K562 (cell line): ENCODE results near the gene SLC16A4. TPM values are rescaled to one million over a fixed set of nuclear protein-coding genes. Genes with fewer than 3 reads are reported as not detected.

ENCODE experiments used
- CEBPG ChIP-seq, 3 experiments: fragments of 200-800 bp in 1 of 3; sonication (Bioruptor generic) in 1 of 3; sonication (generic) in 1 of 3; formaldehyde crosslinking in 1 of 3; IDR thresholded peaks in 2 of 3; conservative IDR thresholded peaks in 1 of 3; 2 replicates each; pipeline versions ENCODE4 v1.6.1 to v1.8.0; 2016 to 2022; ENCODE audit warnings: missing compliant biosample characterization in 2 of 3, missing genetic modification characterization in 2 of 3, mild to moderate bottlenecking in 1 of 3, missing genetic modification reagents in 1 of 3
- FOXJ2 ChIP-seq: fragments of 200-800 bp; sonication (Bioruptor generic); IDR thresholded peaks from 2 replicates; pipeline ENCODE4 v1.6.1; 2016; ENCODE audit warnings: missing genetic modification characterization, missing compliant biosample characterization
- KLF16 ChIP-seq: IDR thresholded peaks from 2 replicates; pipeline ENCODE4 v1.6.1; 2016; ENCODE audit warnings: antibody characterized with exemption
- NR2C1 ChIP-seq, 2 experiments: fragments of 450-650 bp; IDR thresholded peaks; 2 replicates each; pipeline ENCODE4 v1.6.1; 2017; ENCODE audit warnings: mild to moderate bottlenecking in 2 of 2, antibody characterized with exemption in 1 of 2, inconsistent platforms in 1 of 2, missing compliant biosample characterization in 1 of 2, missing genetic modification characterization in 1 of 2
- NR3C1 ChIP-seq: sonication (generic); formaldehyde crosslinking; IDR thresholded peaks from 2 replicates; pipeline ENCODE4 v1.8.1; 2022; ENCODE audit warnings: missing genetic modification reagents
- PTTG1 ChIP-seq: fragments of 450-650 bp; IDR thresholded peaks from 2 replicates; pipeline ENCODE4 v1.6.1; 2016; ENCODE audit warnings: low read depth, mild to moderate bottlenecking, missing genetic modification characterization, missing compliant biosample characterization
- TBL1XR1 ChIP-seq, 2 experiments: IDR thresholded peaks; 2 replicates each; pipeline ENCODE4 v1.6.1; 2012; ENCODE audit warnings: improper control_type of control experiment in 2 of 2, low read length in 2 of 2, mild to moderate bottlenecking in 1 of 2
- TOE1 ChIP-seq, 2 experiments: fragments of 450-650 bp in 1 of 2; sonication (generic) in 1 of 2; formaldehyde crosslinking in 1 of 2; IDR thresholded peaks; 2 replicates each; pipeline versions ENCODE4 v1.7.1 to v1.8.0; 2016 to 2022; ENCODE audit warnings: borderline replicate concordance in 2 of 2, mild to moderate bottlenecking in 2 of 2, antibody characterized with exemption in 1 of 2, inconsistent platforms in 1 of 2, low read depth in 1 of 2, missing genetic modification reagents in 1 of 2, moderate library complexity in 1 of 2
- ZFP36 ChIP-seq: fragments of 150-350 bp; IDR thresholded peaks from 2 replicates; pipeline ENCODE4 v1.6.1; 2018; ENCODE audit warnings: low read length, low read depth; ENCODE audit not compliant: partially characterized antibody
- ZKSCAN8 ChIP-seq: fragments of 200-800 bp; sonication (Bioruptor generic); IDR thresholded peaks from 2 replicates; pipeline ENCODE4 v1.6.1; 2016; ENCODE audit warnings: missing genetic modification characterization, missing compliant biosample characterization
- ZNF707 ChIP-seq: fragments of 250-450 bp; sonication (Bioruptor Pico); conservative IDR thresholded peaks from 2 replicates; pipeline ENCODE4 v1.8.0; 2022; ENCODE audit warnings: inconsistent platforms, mild to moderate bottlenecking, moderate library complexity
- polyA plus RNA-seq, 8 experiments: library from polyadenylated mRNA; depleted of rRNA in 4 of 8; stranded (reverse) in 5 of 8; unstranded in 3 of 8; fragments of >200 nt; fragmentation: Nextera tagmentation in 2 of 8; fragmentation: Illumina TruSeq in 1 of 8; extraction: Ambion mirVana in 2 of 8; extraction: Trizol in 1 of 8; gene quantifications; 2 replicates each; pipeline versions ENCODE4 v1.2.1 to v1.2.3, GENCODE V29; 2011 to 2014; ENCODE audit warnings: inconsistent platforms in 1 of 8, missing spikeins in 1 of 8
- total RNA-seq, 7 experiments: library from RNA; depleted of rRNA in 6 of 7; stranded (reverse); fragments of >200 nt in 6 of 7; fragmentation: Illumina TruSeq in 2 of 7; extraction: Trizol in 2 of 7; gene quantifications; 2 replicates each; pipeline versions ENCODE4 v1.2.1 to v1.2.3, GENCODE V29; 2011 to 2021; ENCODE audit warnings: low replicate concordance in 1 of 7
- TF ChIP-seq, protein P1 (sequence below): fragments of 450-650 bp; IDR thresholded peaks from 2 replicates; pipeline ENCODE4 v1.6.1; 2017; ENCODE audit warnings: antibody characterized with exemption, mild to moderate bottlenecking
- TF ChIP-seq, protein P2 (sequence below): fragments of 450-650 bp; IDR thresholded peaks from 2 replicates; pipeline ENCODE4 v1.6.1; 2016; ENCODE audit warnings: antibody characterized with exemption

The SLC16A4 gene
- total and polyA plus RNA-seq, 9 of the 15 experiments (the other 6 are each of a cell fraction or from before 2014, with no cell fraction given), result 0.04 to 0.31 (median 0.18) TPM; not detected in 1

DNA sequence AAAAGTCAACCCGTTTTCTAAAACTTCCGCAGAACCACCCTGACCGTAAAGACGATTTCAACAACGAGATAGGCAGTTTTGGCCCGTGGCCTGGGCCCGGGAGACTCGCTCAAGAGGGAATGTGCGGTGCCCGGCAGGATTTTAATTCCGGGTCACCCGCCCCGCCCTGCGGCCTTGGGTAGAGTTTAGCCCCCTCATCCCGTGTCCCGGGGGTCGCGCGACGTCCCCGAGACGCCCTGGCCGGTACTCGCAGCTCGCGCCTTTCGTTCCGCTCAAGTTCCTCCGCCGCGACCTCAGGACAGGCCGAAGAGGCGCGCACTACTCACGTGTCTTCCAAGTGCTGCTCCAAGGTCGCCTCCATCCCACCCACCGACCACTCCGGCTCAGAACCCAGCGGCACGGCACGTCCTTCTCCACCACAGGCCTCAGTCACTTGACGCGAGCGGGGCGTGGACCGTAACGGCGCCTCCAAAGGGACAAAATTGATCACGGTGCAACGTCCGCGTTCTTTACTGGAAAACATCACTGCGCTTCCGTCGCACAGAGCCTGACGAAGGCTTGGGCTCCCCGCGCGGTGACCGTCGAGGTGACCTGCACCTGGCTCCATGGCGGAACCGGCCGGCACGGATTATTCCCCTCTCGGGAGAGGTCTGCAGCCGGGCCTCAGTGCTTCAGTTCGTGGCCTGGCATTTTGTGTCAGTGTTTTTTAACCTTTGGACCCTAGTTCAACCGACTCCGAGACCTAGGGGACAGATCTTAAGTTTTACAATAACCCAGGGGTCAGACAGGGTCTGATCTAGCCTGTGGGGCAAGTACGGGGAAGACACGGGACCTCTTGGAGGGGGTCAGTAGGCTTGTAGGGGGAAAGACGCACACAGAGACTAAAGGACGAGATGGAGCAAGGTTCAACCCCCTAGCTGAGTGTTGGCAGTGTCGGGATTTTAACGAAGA, 16.7 kb upstream of the SLC16A4 start, which contains the start of gene LAMTOR5 (continued):
- TF ChIP-seq, protein P1, sequence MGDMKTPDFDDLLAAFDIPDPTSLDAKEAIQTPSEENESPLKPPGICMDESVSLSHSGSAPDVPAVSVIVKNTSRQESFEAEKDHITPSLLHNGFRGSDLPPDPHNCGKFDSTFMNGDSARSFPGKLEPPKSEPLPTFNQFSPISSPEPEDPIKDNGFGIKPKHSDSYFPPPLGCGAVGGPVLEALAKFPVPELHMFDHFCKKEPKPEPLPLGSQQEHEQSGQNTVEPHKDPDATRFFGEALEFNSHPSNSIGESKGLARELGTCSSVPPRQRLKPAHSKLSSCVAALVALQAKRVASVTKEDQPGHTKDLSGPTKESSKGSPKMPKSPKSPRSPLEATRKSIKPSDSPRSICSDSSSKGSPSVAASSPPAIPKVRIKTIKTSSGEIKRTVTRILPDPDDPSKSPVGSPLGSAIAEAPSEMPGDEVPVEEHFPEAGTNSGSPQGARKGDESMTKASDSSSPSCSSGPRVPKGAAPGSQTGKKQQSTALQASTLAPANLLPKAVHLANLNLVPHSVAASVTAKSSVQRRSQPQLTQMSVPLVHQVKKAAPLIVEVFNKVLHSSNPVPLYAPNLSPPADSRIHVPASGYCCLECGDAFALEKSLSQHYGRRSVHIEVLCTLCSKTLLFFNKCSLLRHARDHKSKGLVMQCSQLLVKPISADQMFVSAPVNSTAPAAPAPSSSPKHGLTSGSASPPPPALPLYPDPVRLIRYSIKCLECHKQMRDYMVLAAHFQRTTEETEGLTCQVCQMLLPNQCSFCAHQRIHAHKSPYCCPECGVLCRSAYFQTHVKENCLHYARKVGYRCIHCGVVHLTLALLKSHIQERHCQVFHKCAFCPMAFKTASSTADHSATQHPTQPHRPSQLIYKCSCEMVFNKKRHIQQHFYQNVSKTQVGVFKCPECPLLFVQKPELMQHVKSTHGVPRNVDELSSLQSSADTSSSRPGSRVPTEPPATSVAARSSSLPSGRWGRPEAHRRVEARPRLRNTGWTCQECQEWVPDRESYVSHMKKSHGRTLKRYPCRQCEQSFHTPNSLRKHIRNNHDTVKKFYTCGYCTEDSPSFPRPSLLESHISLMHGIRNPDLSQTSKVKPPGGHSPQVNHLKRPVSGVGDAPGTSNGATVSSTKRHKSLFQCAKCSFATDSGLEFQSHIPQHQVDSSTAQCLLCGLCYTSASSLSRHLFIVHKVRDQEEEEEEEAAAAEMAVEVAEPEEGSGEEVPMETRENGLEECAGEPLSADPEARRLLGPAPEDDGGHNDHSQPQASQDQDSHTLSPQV, result peak; percentile 67
- peak; percentile 77 to 93 for TF ChIP-seq TBL1XR1 (IDR thresholded peaks at IDR 0.05; ENCODE audit: low read length in 2 of 2)
- TF ChIP-seq PTTG1 (tag), result no peak
- peak; percentile 20 for TF ChIP-seq ZFP36
- TF ChIP-seq TOE1 (IDR thresholded peaks at IDR 0.05; ENCODE audit: borderline replicate concordance), result peak; percentile 96
- TF ChIP-seq TOE1 (CRISPR knock-in tag; IDR thresholded peaks at IDR 0.05; ENCODE audit: borderline replicate concordance, low read depth), result peak; percentile 96
- TF ChIP-seq ZNF707 (CRISPR knock-in tag), result no peak
- TF ChIP-seq, protein P2, sequence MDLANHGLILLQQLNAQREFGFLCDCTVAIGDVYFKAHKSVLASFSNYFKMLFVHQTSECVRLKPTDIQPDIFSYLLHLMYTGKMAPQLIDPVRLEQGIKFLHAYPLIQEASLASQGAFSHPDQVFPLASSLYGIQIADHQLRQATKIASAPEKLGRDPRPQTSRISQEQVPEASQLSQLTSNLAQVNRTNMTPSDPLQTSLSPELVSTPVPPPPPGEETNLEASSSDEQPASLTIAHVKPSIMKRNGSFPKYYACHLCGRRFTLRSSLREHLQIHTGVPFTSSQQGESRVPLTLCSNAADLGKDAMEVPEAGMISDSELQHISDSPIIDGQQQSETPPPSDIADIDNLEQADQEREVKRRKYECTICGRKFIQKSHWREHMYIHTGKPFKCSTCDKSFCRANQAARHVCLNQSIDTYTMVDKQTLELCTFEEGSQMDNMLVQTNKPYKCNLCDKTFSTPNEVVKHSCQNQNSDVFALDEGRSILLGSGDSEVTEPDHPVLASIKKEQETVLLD, result peak; percentile 81
- TF ChIP-seq CEBPG (CRISPR knock-in tag; IDR thresholded peaks at IDR 0.05), result 0 out of 2 replicates have a peak, but pooled peaks have one; percentile 47
- no peak for TF ChIP-seq CEBPG (tag; conservative IDR thresholded peaks at IDR 0.05 in 1 of 2, IDR thresholded peaks at IDR 0.05 in 1 of 2)
- peak; percentile 90 for TF ChIP-seq NR2C1 (IDR thresholded peaks at IDR 0.05)
- TF ChIP-seq NR2C1 (tag; IDR thresholded peaks at IDR 0.05), result peak; percentile 88
- no peak for TF ChIP-seq ZKSCAN8 (CRISPR knock-in tag)
- TF ChIP-seq FOXJ2 (tag), result peak; percentile 85; the same call in 1 of the 2 replicates
- TF ChIP-seq NR3C1 (CRISPR knock-in tag), result no peak; the same call in 1 of the 2 replicates
- TF ChIP-seq KLF16, result peak; percentile 86
